Measurements from ENCODE around the gene TPO. TPM values are rescaled to one million over a fixed set of nuclear protein-coding genes. Genes with fewer than 3 reads are reported as not detected.
"Not testable (repeated sequence)": the region's sequence is repeated elsewhere in the genome, so short reads cannot be mapped to it uniquely, and the experiment has no call there.

The TPO gene
- total RNA-seq, 1 donor from 2014 or later = not detected

GRCh38 chr2:1405124-1405523 is 8.1 kb upstream of the TPO start:
- Mint-ChIP-seq H3K27me3 (ENCODE audit: low read depth) (peaks cover 9% of the 10 kb centered on the region), H3K27ac (no peak overlapping the region), H3K36me3 (no peaks in the 10 kb centered on the region), H3K9me3 (peaks cover 3% of the 10 kb centered on the region), H3K4me1 (no peaks in the 10 kb centered on the region), H3K4me3 (no peak overlapping the region)
- no peak for DNase-seq (ENCODE audit: low spot score in 2 of 2, unreplicated experiment in 2 of 2)
- TF ChIP-seq CTCF (IDR thresholded peaks at IDR 0.05; ENCODE audit: unreplicated experiment) = no peak

- Mint-ChIP-seq H3K27me3 (ENCODE audit: low read depth) (peaks cover 8% of the 10 kb centered on the region), H3K4me1 (no peaks in the 10 kb centered on the region), H3K4me3 (no peak overlapping the region), H3K36me3 (no peaks in the 10 kb centered on the region), H3K27ac (no peak overlapping the region), H3K9me3 (peaks cover 3% of the 10 kb centered on the region)
- TF ChIP-seq CTCF (IDR thresholded peaks at IDR 0.05; ENCODE audit: unreplicated experiment) = no peak
- DNase-seq (ENCODE audit: low spot score in 2 of 2, unreplicated experiment in 2 of 2) = no peak
These were observed 7.3 kb upstream of the TPO start for GRCh38 chr2:1405967-1406366.

GRCh38 chr2:1406434-1406833 is 6.8 kb upstream of the TPO start:
- Mint-ChIP-seq H3K4me3 (no peak overlapping the region), H3K27ac (no peak overlapping the region), H3K9me3 (peaks cover 3% of the 10 kb centered on the region), H3K4me1 (no peaks in the 10 kb centered on the region), H3K36me3 (no peaks in the 10 kb centered on the region), H3K27me3 (ENCODE audit: low read depth) (peaks cover 8% of the 10 kb centered on the region)
- no peak for TF ChIP-seq CTCF (IDR thresholded peaks at IDR 0.05; ENCODE audit: unreplicated experiment)
- no peak for DNase-seq (ENCODE audit: low spot score in 2 of 2, unreplicated experiment in 2 of 2)

GRCh38 chr2:1407950-1408675 is 5.2 kb upstream of the TPO start:
- H3K27me3 Mint-ChIP-seq (ENCODE audit: low read depth) = peaks cover 11% of the 10 kb centered on the region
- H3K4me1 Mint-ChIP-seq = no peaks in the 10 kb centered on the region
- no peak for DNase-seq (ENCODE audit: low spot score in 2 of 2, unreplicated experiment in 2 of 2)
- TF ChIP-seq CTCF (IDR thresholded peaks at IDR 0.05; ENCODE audit: unreplicated experiment) = no peak
- H3K4me3 Mint-ChIP-seq = no peak overlapping the region
- H3K27ac Mint-ChIP-seq = no peak overlapping the region
- no peaks in the 10 kb centered on the region for H3K36me3 Mint-ChIP-seq
- peaks cover 3% of the 10 kb centered on the region for H3K9me3 Mint-ChIP-seq

- Mint-ChIP-seq H3K27ac (no peak overlapping the region), H3K36me3 (no peaks in the 10 kb centered on the region), H3K4me1 (no peaks in the 10 kb centered on the region), H3K27me3 (ENCODE audit: low read depth) (peaks cover 12% of the 10 kb centered on the region), H3K4me3 (no peak overlapping the region), H3K9me3 (no peaks in the 10 kb centered on the region)
- DNase-seq (ENCODE audit: low spot score in 2 of 2, unreplicated experiment in 2 of 2) = no peak
- no peak for TF ChIP-seq CTCF (IDR thresholded peaks at IDR 0.05; ENCODE audit: unreplicated experiment)
These were observed 858 bp downstream of the TPO start for GRCh38 chr2:1414121-1414520.

GRCh38 chr2:1414901-1415300 is 1.6 kb downstream of the TPO start:
- not testable (repeated sequence) for DNase-seq (ENCODE audit: low spot score in 2 of 2, unreplicated experiment in 2 of 2); H3K4me3 Mint-ChIP-seq; H3K36me3 Mint-ChIP-seq; H3K9me3 Mint-ChIP-seq; H3K4me1 Mint-ChIP-seq; H3K27ac Mint-ChIP-seq
- H3K27me3 Mint-ChIP-seq (ENCODE audit: low read depth) = peaks cover 13% of the 10 kb centered on the region
